HG03432 (cell line): ENCODE measurements around the gene PVR.

Experiments used
- ATAC-seq: cut with Tn5 transposase; IDR thresholded peaks from one replicate; pipeline ENCODE4 v1.9.1; 2021; ENCODE audit warnings: mild to moderate bottlenecking, moderate library complexity; ENCODE audit not compliant: unreplicated experiment

The PVR gene

DNA sequence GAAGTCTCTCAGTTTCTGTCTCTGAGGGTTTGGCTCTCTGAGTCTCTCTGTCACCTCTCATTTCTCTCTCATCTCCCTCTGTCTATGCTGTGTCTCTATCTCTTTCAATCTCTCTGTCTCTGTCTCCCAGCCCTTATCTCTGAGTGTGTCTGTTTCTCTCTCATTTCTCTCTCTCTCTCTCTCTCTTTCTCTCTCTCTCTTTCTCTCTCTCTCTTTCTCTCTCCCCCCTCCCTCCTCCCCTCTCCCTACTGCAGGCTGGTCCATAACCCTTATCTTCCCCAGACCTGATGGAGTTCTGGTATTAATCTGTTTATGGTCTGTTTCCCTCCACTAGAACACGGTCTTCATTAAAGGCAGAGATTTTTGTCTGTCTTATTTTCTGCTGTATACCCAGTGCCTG lies 1.3 kb upstream of the PVR start:
- ATAC-seq = no peak

DNA sequence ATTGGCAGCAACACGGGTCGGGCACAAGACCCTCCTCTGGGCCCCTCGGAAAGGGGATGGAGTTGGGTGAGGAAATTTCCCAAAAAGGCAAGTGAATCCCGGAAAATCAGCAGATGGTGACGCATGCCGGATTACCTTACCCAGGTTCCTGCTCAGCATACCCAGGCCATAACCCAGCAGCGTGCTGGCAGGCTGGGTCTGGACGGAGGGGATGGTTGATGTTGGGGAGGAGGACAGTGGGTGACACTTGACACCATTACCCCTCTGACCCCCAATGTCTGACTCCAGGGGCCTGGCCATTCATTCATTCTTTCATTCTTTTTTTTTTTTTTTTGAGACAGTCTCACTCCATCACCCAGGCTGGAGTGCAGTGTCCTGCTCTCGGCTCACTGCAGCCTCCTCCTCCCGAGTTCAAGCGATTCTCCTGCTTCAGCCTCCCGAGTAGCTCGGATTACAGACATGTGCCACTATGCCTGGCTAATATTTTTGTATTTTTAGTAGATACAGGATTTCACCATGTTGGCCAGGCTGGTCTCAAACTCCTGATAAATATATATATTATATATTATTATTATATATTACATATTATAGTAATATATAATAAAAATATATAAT lies 799 bp downstream of the PVR start:
- no peak for ATAC-seq

DNA sequence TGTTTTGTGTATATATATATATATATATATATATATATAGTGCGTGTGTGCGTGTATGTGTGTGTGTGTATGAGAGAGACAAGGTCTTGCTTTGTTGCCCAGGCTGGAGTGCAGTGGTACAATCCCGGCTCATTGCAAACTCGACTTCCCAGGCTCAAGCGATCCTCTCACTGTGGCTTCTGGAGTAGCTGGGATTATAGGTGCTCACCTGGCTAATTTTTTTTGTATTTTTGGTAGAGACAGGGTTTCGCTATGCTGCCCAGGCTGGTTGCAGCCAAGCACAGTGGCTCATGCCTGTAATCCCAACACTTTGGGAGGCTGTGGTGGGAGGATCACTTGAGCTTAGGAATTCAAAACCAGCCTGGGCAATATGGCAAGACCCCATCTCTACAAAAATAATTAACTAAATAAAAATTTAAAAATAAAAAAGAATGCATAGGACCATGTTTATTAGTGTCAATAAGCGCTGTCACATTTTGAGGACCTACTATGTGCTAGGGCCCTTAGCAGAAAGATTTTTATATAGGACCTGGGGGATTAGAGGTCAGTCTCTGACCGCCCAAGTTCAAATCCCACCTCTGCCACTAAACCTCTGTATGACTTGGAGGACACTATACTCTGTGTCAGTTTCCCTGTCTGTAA lies 1.8 kb downstream of the PVR start:
- no peak for ATAC-seq

DNA sequence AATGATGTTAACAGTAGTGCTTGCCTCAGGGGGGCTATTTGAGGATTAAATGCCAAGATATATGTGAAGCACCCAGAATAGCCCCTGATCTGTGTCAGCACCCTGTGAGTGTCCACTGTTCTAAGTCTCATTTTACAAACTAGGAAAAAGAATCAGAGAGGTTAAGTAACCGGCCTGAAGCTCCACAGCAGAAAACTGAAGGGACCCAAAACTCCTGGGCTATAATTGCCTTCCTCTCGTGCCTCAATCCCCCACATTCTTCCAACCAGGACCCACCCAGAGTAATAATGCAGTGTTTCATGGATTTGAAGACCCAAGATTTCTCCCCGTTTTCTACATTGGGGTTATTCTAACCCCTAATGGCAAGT lies 2.3 kb downstream of the PVR start:
- no peak for ATAC-seq

DNA sequence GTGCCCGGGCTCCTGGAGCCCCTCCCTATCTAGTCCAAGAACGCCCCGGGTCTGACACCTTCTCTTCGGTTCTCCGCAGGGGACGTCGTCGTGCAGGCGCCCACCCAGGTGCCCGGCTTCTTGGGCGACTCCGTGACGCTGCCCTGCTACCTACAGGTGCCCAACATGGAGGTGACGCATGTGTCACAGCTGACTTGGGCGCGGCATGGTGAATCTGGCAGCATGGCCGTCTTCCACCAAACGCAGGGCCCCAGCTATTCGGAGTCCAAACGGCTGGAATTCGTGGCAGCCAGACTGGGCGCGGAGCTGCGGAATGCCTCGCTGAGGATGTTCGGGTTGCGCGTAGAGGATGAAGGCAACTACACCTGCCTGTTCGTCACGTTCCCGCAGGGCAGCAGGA lies 3.4 kb downstream of the PVR start:
- ATAC-seq = no peak

DNA sequence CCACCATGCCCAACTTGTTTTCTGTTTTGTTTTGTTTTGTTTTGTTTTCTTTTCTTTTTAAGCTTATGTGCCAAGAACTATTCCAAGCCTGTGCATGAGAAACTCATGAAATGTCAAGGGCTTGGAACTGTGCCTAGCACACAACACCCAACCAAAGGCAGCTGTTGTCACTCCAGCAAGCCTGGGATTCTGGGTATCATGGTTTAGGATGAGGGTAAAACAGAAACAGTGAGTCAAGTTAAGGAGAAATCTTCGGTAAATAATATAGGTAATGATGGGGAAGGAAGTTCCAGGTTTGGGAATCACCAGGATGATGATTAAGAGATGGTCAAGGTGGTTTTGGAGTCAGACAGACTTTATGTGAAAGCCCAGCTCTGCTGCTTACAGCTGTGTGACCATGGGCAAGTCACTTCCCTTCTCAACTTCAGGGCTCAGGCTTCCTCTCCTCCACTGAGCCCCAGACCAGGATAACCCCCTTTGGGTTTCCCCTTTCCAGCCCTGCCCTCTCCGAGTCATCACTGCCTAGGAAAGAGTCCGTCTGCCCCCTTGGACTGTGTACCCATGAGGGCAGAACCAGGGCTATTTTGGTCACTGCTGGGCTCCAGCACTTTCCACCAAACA lies 5.0 kb downstream of the PVR start:
- no peak for ATAC-seq

DNA sequence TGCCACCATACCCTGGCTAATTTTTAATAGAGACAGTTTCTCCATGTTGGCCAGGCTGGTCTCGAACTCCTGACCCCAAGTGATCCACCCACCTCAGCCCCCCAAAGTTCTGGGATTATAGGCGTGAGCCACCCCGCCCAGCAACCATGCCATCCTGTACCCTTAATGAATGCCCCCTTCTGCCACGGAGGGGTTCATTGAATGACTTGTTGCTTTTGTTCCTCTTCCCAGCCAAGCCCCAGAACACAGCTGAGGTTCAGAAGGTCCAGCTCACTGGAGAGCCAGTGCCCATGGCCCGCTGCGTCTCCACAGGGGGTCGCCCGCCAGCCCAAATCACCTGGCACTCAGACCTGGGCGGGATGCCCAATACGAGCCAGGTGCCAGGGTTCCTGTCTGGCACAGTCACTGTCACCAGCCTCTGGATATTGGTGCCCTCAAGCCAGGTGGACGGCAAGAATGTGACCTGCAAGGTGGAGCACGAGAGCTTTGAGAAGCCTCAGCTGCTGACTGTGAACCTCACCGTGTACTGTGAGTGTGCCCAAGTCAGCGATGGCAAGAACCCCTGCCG lies 6.0 kb downstream of the PVR start:
- no peak for ATAC-seq

DNA sequence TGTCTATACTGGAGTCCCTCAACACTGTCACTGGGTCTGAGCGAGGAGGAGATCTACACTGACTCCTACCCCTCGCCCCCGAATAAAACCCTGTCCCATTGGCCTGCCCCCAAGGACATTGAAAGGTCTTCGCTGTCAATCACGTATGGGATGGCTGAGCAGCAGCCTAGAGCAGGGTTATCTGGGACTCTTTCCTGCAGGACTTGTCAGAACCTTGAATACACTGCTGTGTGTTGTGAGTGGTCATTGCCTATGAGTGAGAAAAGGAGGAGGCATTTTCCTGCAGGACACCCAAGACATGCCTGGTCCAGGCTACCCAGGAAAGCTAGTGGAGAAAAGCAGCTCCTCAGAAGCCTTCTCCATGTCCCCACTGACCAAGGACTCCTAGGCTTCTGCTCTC lies 9.6 kb downstream of the PVR start:
- ATAC-seq = no peak

DNA sequence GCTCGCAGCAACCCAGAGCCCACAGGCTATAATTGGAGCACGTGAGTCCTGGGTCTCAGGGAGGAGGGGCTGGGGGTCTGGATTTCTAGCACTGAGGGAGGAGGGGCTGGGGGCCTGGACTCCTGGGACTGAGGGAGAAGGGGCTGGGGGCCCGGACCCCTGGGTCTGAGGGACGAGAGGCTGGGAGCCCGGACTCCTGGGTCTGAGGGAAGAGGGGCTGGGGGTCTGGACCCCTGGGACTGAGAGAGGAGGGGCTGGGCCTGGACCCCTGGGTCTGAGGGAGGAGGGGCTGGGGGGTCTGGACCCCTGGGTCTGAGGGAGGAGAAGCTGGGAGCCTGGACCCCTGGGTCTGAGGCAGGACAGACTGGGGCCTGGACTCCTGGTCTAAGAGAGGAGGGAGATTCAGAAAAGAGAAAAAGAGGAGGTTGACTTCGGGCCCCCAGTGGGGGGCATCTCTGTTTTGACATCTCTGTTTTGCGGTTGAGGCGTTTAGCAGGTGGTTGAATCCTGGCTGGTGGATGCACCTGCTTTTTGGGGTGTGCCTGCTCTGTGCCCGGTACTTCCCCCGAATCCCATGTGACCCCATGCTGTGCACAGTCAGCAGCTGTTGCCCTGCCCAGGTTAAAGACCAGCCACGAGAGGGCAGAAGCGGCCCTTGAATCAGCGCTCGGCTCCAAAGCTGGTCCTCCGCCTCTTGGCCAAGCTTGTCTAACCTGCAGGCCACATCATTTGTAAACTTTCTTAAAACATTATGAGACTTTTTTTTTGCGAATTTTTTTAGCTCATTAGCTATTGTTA lies 10.5 kb downstream of the PVR start:
- peak; percentile 90 for ATAC-seq

DNA sequence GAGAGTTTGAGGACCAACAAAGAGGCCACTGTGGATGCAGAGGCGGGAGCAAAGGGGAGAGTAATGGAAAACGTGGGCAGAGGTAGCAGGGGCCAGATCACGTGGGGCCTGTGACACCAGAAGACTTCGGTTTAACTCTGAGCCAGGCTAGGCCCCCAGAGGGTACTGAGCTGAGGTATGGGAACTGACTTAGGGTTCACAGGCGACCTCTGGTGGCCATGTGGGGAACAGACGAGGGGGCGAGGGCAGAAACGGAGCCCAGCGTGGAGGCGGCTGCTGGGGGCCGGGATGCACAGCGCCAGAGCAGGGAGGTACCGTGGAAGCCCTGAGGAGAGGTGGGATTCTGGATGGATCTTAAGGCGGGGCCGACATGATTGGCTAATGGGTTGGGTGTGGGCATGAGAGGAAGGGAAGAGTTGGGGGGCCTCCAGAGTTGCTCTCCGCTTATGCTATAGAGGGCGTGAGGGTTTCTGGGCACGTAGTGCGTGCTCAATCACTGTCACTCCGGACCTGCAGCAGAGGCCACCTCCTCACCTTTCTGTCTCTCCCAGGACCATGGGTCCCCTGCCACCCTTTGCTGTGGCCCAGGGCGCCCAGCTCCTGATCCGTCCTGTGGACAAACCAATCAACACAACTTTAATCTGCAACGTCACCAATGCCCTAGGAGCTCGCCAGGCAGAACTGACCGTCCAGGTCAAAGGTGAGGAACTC lies 13.7 kb downstream of the PVR start:
- no peak for ATAC-seq

DNA sequence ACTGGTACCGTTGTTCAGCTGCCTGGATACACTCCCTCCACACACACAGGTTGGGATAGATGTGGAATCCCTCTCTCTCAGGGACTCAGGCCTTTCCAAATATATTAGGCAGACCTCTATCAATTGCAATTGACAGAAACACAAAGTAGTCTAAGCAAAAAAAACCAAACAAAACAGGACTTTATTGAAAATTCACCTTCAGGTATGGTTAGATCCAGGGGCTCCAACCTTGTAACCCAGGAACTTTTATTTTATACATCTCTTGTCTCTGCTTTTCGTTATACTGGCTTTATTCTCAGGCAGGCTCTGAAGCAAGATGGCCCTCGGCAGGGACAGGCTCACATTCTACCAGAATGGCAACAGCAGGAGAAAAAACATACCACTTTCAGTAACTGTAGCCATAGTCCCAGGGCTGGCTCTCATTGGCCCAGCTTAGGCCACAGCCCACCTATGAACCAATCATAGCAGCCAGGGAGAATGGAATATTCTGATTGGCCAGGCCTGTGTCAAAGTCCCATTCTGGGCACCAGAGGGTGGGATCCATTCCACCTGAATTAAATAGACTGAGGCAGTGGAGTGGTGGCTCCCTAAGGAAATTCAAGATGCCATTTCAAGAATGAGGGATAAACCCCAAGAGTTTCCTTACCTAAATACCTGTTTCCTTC lies 14.5 kb downstream of the PVR start:
- ATAC-seq = no peak

DNA sequence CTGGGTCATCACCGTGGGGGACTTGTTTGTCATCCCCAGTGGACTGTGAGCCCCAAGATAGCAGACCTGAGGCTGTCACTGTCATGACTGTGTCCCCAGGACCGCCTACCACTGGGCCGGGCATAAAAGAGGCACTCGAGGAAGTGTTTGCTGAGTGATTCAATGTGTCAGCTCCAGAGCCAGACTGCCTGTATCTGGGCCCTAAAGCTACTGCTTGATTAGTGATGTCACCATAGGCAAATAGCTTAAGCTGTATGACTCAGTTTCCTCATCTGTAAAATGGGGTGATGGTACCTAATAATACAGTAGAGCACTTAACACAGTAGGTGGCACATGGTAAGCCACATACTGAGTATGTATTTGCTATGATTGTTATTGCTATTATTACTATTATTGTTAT lies 16.4 kb downstream of the PVR start:
- no peak for ATAC-seq

DNA sequence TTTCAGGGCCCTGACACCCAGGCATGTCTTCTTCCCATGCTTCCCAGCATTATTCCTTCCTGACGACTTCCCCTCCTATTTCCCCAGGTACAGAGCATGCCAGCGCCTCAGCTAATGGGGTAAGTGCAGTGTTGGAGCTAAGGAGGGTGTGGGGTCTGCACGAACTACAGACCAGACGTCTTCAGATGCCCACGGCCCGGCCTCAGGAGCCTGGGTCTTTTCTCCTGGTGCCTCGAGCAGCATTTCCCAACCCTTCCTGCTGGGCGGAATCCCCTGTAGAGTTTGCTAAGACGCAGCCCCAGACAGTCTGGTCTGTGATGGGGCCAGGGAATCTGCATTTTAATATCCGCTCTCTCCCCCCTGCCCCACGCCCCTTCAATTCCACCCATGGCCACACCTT lies 17.5 kb downstream of the PVR start:
- ATAC-seq = no peak

DNA sequence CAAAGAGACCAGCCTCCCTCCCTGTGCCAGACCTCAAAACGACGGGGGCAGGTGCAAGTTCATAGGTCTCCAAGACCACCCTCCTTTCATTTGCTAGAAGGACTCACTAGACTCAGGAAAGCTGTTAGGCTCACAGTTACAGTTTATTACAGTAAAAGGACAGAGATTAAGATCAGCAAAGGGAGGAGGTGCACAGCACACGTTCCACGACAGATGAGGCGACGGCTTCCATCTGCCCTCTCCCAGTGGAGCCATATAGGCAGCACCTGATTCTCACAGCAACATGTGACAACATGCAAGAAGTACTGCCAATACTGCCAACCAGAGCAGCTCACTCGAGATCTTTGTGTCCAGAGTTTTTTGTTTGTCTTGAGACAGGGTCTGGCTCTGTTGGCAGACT lies 18.2 kb downstream of the PVR start:
- no peak for ATAC-seq

DNA sequence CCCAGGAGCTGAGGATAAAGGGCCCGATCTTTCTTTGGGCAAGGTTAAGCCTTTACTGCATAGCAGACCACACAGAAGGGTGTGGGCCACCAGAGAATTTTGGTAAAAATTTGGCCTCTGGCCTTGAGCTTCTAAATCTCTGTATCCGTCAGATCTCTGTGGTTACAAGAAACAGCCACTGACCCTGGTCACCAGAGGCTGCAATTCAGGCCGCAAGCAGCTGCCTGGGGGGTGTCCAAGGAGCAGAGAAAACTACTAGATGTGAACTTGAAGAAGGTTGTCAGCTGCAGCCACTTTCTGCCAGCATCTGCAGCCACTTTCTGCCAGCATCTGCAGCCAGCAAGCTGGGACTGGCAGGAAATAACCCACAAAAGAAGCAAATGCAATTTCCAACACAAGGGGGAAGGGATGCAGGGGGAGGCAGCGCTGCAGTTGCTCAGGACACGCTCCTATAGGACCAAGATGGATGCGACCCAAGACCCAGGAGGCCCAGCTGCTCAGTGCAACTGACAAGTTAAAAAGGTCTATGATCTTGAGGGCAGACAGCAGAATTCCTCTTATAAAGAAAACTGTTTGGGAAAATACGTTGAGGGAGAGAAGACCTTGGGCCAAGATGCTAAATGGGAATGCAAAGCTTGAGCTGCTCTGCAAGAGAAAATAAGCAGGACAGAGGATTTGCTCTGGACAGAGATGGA lies 19.1 kb downstream of the PVR start:
- ATAC-seq = no peak

DNA sequence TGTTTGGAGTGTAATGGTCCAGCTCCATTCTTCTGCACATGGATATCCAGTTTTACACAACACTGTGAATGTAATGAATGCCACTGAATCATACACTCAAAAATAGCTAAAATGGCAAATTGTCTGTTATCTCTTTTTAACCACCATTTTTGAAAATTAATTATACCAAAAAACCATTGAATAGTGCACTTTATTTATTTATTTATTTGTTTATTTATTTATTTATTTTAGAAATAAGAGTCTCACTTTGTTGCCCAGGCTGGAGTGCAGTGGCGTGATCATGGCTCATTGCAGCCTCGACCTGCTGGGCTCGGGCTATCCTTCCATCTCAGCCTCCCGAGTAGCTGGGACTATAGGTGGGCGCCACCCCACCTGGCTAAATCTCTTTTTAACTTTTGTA lies 20.3 kb downstream of the PVR start:
- ATAC-seq = no peak

DNA sequence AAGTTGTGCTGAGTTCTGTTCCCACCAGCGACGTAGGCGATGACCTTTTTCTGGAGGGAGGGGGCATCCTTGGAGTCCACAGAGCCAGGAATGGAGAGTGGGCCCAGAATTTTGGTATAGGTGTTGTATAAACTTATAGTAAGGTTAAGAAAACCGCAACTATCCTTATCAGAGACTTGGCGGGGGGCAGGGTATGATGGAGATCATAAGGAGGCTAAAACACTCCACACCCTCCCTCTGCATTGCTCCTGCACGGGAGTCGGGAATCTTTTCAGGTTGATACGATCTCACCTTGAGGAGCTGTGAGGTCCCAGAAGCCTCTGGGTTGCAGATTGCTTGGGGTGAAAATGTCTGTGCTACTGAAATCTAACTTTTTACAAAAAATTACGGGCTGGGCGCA lies 21.3 kb downstream of the PVR start:
- no peak for ATAC-seq

DNA sequence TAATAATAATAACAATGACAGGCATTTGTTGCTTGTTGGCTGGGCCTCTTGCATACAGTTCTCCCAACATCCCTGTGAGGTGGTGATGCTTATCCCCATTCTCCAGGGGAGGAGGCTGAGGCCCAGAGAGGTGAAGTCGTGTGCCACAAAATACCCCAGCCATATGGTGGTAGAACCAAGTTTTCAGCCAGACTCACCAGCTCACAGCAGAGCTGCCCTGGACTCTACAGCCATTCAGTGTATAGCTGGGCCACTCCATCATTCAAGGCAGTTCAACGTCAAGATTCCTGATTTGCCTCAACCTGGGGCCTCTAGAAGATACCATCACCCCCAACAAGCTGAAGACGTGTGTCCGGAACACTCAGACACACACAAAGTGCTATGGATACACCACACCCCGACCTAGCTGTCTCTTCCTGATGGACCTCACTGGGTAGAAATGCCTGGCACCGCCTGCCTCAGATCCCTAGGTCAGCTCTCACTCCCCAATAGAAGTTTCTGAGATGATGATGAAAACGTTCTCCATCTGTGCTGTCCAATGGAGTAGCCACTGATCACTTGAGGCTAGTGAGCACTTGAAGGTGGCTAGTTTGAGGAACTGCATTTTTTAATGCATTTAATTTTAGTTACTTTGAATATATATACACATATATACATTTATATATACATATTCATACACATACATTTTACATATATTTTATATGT lies 23.3 kb downstream of the PVR start:
- ATAC-seq = no peak
